DOHH2 (cell line): ENCODE results near the gene HCN2.

ENCODE experiments used
- EZH2phosphoT487 ChIP-seq: fragments of 200-600 bp; sonication (generic); IDR thresholded peaks from 2 replicates; pipeline ENCODE4 v1.6.1; 2017; ENCODE audit warnings: borderline replicate concordance, mild to moderate bottlenecking, antibody characterized with exemption, low read length, moderate library complexity, mixed read lengths
- TF ChIP-seq, protein P1 (sequence below): fragments of 200-600 bp; sonication (generic); IDR thresholded peaks from one replicate; pipeline ENCODE4 v1.5.1; 2014; ENCODE audit warnings: antibody characterized with exemption, mild to moderate bottlenecking, low read depth, low read length; ENCODE audit not compliant: poor library complexity, severe bottlenecking

GRCh38 chr19:623974-624373, 34.3 kb downstream of the HCN2 start:
- TF ChIP-seq, protein P1, sequence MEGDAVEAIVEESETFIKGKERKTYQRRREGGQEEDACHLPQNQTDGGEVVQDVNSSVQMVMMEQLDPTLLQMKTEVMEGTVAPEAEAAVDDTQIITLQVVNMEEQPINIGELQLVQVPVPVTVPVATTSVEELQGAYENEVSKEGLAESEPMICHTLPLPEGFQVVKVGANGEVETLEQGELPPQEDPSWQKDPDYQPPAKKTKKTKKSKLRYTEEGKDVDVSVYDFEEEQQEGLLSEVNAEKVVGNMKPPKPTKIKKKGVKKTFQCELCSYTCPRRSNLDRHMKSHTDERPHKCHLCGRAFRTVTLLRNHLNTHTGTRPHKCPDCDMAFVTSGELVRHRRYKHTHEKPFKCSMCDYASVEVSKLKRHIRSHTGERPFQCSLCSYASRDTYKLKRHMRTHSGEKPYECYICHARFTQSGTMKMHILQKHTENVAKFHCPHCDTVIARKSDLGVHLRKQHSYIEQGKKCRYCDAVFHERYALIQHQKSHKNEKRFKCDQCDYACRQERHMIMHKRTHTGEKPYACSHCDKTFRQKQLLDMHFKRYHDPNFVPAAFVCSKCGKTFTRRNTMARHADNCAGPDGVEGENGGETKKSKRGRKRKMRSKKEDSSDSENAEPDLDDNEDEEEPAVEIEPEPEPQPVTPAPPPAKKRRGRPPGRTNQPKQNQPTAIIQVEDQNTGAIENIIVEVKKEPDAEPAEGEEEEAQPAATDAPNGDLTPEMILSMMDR = no peak
- TF ChIP-seq EZH2phosphoT487 = no peak
